Hypothalamus (tissue), 51 donors: ENCODE data around the gene PGAP3.

Source experiments
- DNase-seq, 51 donors: peaks; one replicate each; lab custom pipeline; 2025; lab: John Stamatoyannopoulos, UW

The PGAP3 gene

GRCh38 chr17:39626171-39627046 is 61.4 kb downstream of the PGAP3 start, which contains the start of gene PPP1R1B:
PPP1R1B (plus strand) TSS chr17:39626952; CDS start chr17:39627393, 441 bp downstream.
- DNase-seq = peak in 21 of 51 donors; percentile 8 to 57 (median 31)

- no peak for DNase-seq
These were observed 62.6 kb downstream of the PGAP3 start for GRCh38 chr17:39625198-39625785.

DNA sequence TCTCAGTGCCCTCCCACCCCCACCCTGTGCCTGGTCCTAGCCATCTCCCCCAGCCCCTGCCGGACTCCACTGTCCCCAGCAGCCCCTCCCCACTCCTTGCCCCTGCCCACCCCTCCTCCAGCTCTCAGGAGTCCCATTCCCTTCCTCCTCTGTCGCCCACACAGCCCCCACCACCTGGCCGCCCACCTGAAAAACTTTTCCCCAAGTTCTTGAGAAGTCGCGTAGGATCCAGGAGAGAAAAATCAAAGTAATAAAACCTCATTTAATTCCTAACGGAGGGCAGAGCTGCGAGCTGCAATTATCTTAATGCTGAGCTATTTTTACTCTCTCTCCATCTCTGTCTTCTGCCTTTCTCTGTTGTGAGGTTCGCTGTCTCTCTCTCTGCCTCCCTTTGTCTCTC is 63.5 kb downstream of the PGAP3 start:
- peak in 1 of 51 donors; percentile 29 for DNase-seq

DNA sequence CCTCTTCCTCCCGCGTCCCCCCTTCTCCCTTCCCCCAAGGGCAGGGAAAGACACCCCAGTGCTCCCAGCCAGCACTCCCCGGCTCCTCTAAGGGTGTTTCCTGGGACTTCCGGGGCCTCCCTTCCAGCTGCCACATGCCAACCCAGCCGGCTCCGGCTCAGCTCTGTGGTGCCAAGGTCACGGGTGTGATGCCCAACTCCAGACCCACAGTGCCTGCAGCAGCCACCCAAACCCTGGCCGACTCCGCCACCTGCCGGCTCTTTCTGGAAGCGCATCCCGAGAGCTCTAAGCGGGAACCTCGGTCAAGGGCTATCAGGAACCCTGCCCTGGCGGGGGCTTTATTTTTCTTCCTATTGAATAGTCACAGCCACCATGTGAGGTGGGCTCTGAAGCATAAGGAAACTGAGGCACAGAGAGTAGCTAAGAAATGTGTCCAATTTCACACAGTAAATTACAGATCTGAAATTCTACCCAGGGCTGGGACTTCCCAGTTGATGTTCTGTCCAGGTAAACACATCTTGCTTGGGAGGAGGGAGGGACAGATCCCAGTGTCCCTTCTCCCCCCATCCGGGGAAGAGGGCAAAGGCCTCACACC is 64.4 kb downstream of the PGAP3 start:
- DNase-seq = peak; percentile 33 to 89 (median 74)

DNA sequence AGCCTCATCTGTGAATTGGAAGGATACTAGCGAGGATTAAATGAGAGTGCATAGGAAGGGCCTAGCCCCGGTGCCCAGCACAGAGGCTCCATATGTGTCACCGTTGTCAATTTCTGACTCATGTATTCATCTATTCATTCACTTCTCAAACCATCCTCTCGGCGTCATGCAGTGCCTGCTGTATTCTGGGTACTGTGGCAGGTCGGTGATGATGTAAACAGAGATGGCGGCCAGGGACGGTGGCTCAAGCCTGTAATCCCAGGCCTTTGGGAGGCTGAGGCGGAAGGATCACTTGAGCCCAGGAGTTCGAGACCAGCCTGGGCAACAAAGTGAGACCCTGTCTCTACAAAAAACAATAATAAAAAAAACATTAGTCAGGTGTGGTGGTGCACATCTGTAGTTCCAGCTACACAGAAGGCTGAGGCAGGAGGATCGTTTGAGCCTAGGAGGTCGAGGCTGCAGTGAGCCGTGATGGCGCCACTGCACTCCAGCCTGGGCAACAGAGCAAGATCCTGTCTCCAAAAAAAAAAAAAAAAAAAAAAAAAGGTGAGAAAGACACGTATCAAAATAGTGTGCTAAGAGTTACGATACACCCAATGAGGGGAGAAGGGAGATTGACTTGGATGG is 65.4 kb downstream of the PGAP3 start:
- peak in 1 of 51 donors; percentile 75 for DNase-seq

DNA sequence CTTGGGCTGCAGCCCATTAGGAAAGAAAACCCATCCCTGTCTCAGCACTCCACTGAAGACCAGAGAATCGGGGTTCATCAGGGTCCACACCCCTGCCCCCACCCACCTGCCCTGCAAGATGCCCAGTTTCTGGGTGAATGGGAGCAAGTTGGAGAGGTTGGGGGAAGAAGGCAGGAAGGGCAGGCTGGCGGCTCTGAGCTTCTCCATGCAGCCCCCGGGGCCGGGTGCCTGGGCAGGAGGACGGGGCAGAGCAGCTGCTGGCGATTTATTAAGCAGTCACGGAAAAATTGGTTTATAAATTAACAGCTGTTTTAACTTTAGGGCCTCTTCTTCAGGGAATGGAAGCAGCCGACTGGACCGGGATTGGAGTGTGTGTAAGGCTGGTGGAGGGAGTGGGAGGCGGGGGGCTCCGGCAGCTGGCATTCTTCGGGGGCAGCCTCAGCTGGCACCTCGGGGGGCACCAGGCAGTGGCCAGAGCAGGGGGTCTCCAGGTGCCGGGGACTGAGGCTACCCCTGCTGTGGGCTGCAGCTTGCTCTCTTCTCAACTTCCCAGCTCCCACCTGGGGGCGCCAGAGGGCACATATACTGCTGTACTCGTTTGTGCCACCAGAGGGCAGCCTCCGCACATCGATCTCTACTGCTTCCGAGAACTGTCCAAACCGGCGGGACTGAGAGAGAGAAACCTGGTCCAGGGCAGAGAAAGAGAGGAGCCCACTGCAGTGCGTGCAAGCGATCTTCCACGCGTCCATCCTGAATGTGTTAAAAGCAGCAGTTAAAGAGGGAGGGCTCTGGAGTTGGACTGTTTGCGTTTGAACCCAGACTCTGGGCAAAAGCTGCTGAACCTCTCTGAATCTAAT is 66.1 kb downstream of the PGAP3 start:
- peak; percentile 39 to 97 (median 78) for DNase-seq
